Head of caudate nucleus (tissue), 42 donors: ENCODE data around the gene SLC16A11.

Experiments
- DNase-seq, 42 donors: peaks; one replicate each; pipeline versions ENCODE4 v3.0.0 to v3.0.0-alpha.2; 2020 to 2021; ENCODE audit warnings: mixed read lengths in 7 of 42
- intact Hi-C: fragments of 100-400 bp; cut with DNase I; formaldehyde crosslinking; loops from one replicate; pipeline ENCODE4 v1.15.0; 2022

Gene SLC16A11

GRCh38 chr17:7016886-7017826, 26.7 kb downstream of the SLC16A11 start:
- DNase-seq, result peak in 1 of 42 donors; percentile 16
- intact Hi-C loops, result no loop called here

GRCh38 chr17:7016418-7016817, 27.5 kb downstream of the SLC16A11 start:
- intact Hi-C loops, result no loop called here
- DNase-seq, result no peak

GRCh38 chr17:7014995-7015958, 28.6 kb downstream of the SLC16A11 start:
- peak in 4 of 42 donors; percentile 29 to 42 (median 40) for DNase-seq

GRCh38 chr17:7014261-7014994, 29.5 kb downstream of the SLC16A11 start:
- DNase-seq, result peak; percentile 95 to 99 (median 98)
- intact Hi-C loops, result loop anchor here (5.0 kb wide), 1 partner anchor 362 kb away; the partner anchor contains the start of genes C17orf100 and MED31

More at GRCh38 chr17:7014995-7015958, 28.6 kb downstream of the SLC16A11 start:
- intact Hi-C loops, result loop anchor here (5.0 kb wide), 1 partner anchor 363 kb away; the partner anchor contains the start of genes C17orf100 and MED31

- no peak for DNase-seq
- intact Hi-C loops, result loop anchor here (5.0 kb wide), 1 partner anchor 360 kb away; the partner anchor contains the start of genes C17orf100 and MED31
These were observed 32.0 kb downstream of the SLC16A11 start for GRCh38 chr17:7011942-7012254.

- no peak for DNase-seq
- intact Hi-C loops, result loop anchor here (5.0 kb wide), 1 partner anchor 359 kb away; the partner anchor contains the start of genes C17orf100 and MED31
These were observed 32.5 kb downstream of the SLC16A11 start for GRCh38 chr17:7011415-7011814.

- no peak for DNase-seq
- intact Hi-C loops, result loop anchor here (5.0 kb wide), 1 partner anchor 358 kb away; the partner anchor contains the start of genes C17orf100 and MED31
These were observed 33.4 kb downstream of the SLC16A11 start for GRCh38 chr17:7010523-7010922.

GRCh38 chr17:7007143-7007542, 36.7 kb downstream of the SLC16A11 start:
- DNase-seq, result no peak
- intact Hi-C loops, result loop anchor here (10.0 kb wide), 1 partner anchor 162 kb away; no protein-coding TSS in a partner anchor

- no peak for DNase-seq
- intact Hi-C loops, result loop anchor here (10.0 kb wide), 1 partner anchor 161 kb away; no protein-coding TSS in a partner anchor
These were observed 38.2 kb downstream of the SLC16A11 start for GRCh38 chr17:7005716-7006115.

GRCh38 chr17:7004398-7005253, 39.3 kb downstream of the SLC16A11 start:
- peak in 7 of 42 donors; percentile 36 to 74 (median 53) for DNase-seq
- intact Hi-C loops, result loop anchor here (5.0 to 10.0 kb wide), 2 partner anchors 92 to 160 kb away; no protein-coding TSS in a partner anchor

GRCh38 chr17:7003745-7004144, 40.1 kb downstream of the SLC16A11 start:
- no peak for DNase-seq
- intact Hi-C loops, result loop anchor here (5.0 to 10.0 kb wide), 2 partner anchors 91 to 159 kb away; no protein-coding TSS in a partner anchor

- no peak for DNase-seq
- intact Hi-C loops, result loop anchor here (5.0 to 10.0 kb wide), 2 partner anchors 90 to 158 kb away; no protein-coding TSS in a partner anchor
These were observed 41.4 kb downstream of the SLC16A11 start for GRCh38 chr17:7002288-7003047.

- intact Hi-C loops, result loop anchor here (5.0 to 10.0 kb wide), 2 partner anchors 89 to 157 kb away; no protein-coding TSS in a partner anchor
- peak in 8 of 42 donors; percentile 37 to 66 (median 48) for DNase-seq
These were observed 42.5 kb downstream of the SLC16A11 start for GRCh38 chr17:7001318-7001961.

- intact Hi-C loops, result no loop called here
These were observed 44.9 kb downstream of the SLC16A11 start for GRCh38 chr17:6998855-6999508.

GRCh38 chr17:6997171-6997570, 46.7 kb downstream of the SLC16A11 start:
- DNase-seq, result peak in 11 of 42 donors; percentile 15 to 61 (median 39)
- intact Hi-C loops, result no loop called here

More at GRCh38 chr17:6998855-6999508, 44.9 kb downstream of the SLC16A11 start:
- no peak for DNase-seq
